KMS-11 (cell line): ENCODE measurements around the gene KTN1.

Experiments
- H2AFZ ChIP-seq: fragments of 200-600 bp; sonication (generic); 2 replicates; pipeline ENCODE4 v1.6.1; 2016; ENCODE audit warnings: antibody characterized with exemption, mixed run types, low read depth
- H3K27ac ChIP-seq: fragments of 200-600 bp; sonication (generic); 2 replicates; pipeline ENCODE4 v1.6.1; 2016; ENCODE audit warnings: mild to moderate bottlenecking, mixed run types
- H3K27me3 ChIP-seq: fragments of 200-600 bp; sonication (generic); 2 replicates; pipeline ENCODE4 v1.6.1; 2017; ENCODE audit warnings: mild to moderate bottlenecking, low read depth, mixed run types, moderate library complexity; ENCODE audit not compliant: insufficient read depth
- H3K36me3 ChIP-seq: fragments of 200-600 bp; sonication (generic); 2 replicates; pipeline ENCODE4 v1.6.1; 2017; ENCODE audit warnings: mild to moderate bottlenecking, mixed run types; ENCODE audit not compliant: insufficient read depth
- H3K4me1 ChIP-seq: fragments of 200-600 bp; sonication (generic); 2 replicates; pipeline ENCODE4 v1.6.1; 2016; ENCODE audit warnings: mild to moderate bottlenecking, low read depth, mixed run types; ENCODE audit not compliant: poor library complexity, severe bottlenecking
- H3K4me2 ChIP-seq: fragments of 200-600 bp; sonication (generic); 2 replicates; pipeline ENCODE4 v1.7.0; 2016; ENCODE audit warnings: mild to moderate bottlenecking, mixed run types
- H3K4me3 ChIP-seq: fragments of 200-600 bp; sonication (generic); IDR thresholded peaks from 2 replicates; pipeline ENCODE4 v1.6.1; 2017; ENCODE audit warnings: low read depth, low read length, mixed read lengths; ENCODE audit not compliant: insufficient read depth
- H3K79me2 ChIP-seq: fragments of 200-600 bp; sonication (generic); 2 replicates; pipeline ENCODE4 v1.6.1; 2016; ENCODE audit warnings: low read depth, mixed run types; ENCODE audit not compliant: insufficient read depth
- H3K9ac ChIP-seq: fragments of 200-600 bp; sonication (generic); 2 replicates; pipeline ENCODE4 v1.6.1; 2016; ENCODE audit warnings: mild to moderate bottlenecking, mixed run types
- H4K20me1 ChIP-seq: fragments of 200-600 bp; sonication (generic); 2 replicates; pipeline ENCODE4 v1.6.1; 2016; ENCODE audit warnings: mild to moderate bottlenecking, mixed run types; ENCODE audit not compliant: insufficient read depth
- CTCF ChIP-seq: fragments of 200-600 bp; sonication (generic); conservative IDR thresholded peaks from 2 replicates; pipeline ENCODE4 v1.6.1; 2017; ENCODE audit warnings: low read depth, mild to moderate bottlenecking, antibody characterized with exemption, low read length, moderate library complexity, mixed read lengths

The KTN1 gene

GRCh38 chr14:55691659-55692058 is 111.7 kb downstream of the KTN1 start:
- no peaks in the 10 kb centered on the region for H3K79me2 ChIP-seq
- H3K36me3 ChIP-seq, result no peaks in the 10 kb centered on the region
- TF ChIP-seq CTCF, result no peak
- no peak overlapping the region for H2AFZ ChIP-seq
- H3K27me3 ChIP-seq, result no peaks in the 10 kb centered on the region
- no peak overlapping the region for H3K27ac ChIP-seq
- H3K9ac ChIP-seq, result no peak overlapping the region
- no peak overlapping the region for H3K4me2 ChIP-seq
- H3K4me1 ChIP-seq, result no peaks in the 10 kb centered on the region
- H4K20me1 ChIP-seq, result no peaks in the 10 kb centered on the region
- H3K4me3 ChIP-seq, result no peak overlapping the region

- no peak overlapping the region for H2AFZ ChIP-seq
- H3K9ac ChIP-seq, result no peak overlapping the region
- no peaks in the 10 kb centered on the region for H4K20me1 ChIP-seq
- no peaks in the 10 kb centered on the region for H3K79me2 ChIP-seq
- H3K36me3 ChIP-seq, result no peaks in the 10 kb centered on the region
- TF ChIP-seq CTCF, result no peak
- H3K27me3 ChIP-seq, result no peaks in the 10 kb centered on the region
- no peak overlapping the region for H3K4me2 ChIP-seq
- no peak overlapping the region for H3K4me3 ChIP-seq
- no peaks in the 10 kb centered on the region for H3K4me1 ChIP-seq
- no peak overlapping the region for H3K27ac ChIP-seq
These were observed 113.9 kb downstream of the KTN1 start for GRCh38 chr14:55693904-55694303.

GRCh38 chr14:55697414-55697861 is 117.4 kb downstream of the KTN1 start:
- H4K20me1 ChIP-seq, result no peaks in the 10 kb centered on the region
- no peaks in the 10 kb centered on the region for H3K27me3 ChIP-seq
- no peaks in the 10 kb centered on the region for H3K79me2 ChIP-seq
- H3K27ac ChIP-seq, result no peak overlapping the region
- H3K4me2 ChIP-seq, result no peak overlapping the region
- no peak for TF ChIP-seq CTCF
- H3K9ac ChIP-seq, result no peak overlapping the region
- H2AFZ ChIP-seq, result no peak overlapping the region
- H3K4me1 ChIP-seq, result no peaks in the 10 kb centered on the region
- no peak overlapping the region for H3K4me3 ChIP-seq
- H3K36me3 ChIP-seq, result no peaks in the 10 kb centered on the region

GRCh38 chr14:55698051-55698450 is 118.0 kb downstream of the KTN1 start:
- no peak overlapping the region for H3K4me3 ChIP-seq
- H3K27ac ChIP-seq, result no peak overlapping the region
- H4K20me1 ChIP-seq, result no peaks in the 10 kb centered on the region
- H2AFZ ChIP-seq, result no peak overlapping the region
- no peak overlapping the region for H3K4me2 ChIP-seq
- H3K4me1 ChIP-seq, result no peaks in the 10 kb centered on the region
- no peaks in the 10 kb centered on the region for H3K27me3 ChIP-seq
- H3K79me2 ChIP-seq, result no peaks in the 10 kb centered on the region
- TF ChIP-seq CTCF, result no peak
- H3K36me3 ChIP-seq, result no peaks in the 10 kb centered on the region
- no peak overlapping the region for H3K9ac ChIP-seq
